Astrocyte (in vitro differentiated cells and primary cell): ENCODE data around the gene SH3GL2.

Experiments used
- EZH2 ChIP-seq: IDR thresholded peaks from 2 replicates; pipeline ENCODE4 v1.6.1; 2012; ENCODE audit warnings: mild to moderate bottlenecking, low read length, inconsistent platforms; ENCODE audit not compliant: insufficient read depth
- TF ChIP-seq, protein P1 (sequence below): IDR thresholded peaks from 2 replicates; pipeline ENCODE4 v1.5.1; 2011; ENCODE audit warnings: low read depth, mild to moderate bottlenecking, inconsistent platforms, low read length, moderate library complexity; ENCODE audit not compliant: insufficient read depth

- TF ChIP-seq, protein P1, sequence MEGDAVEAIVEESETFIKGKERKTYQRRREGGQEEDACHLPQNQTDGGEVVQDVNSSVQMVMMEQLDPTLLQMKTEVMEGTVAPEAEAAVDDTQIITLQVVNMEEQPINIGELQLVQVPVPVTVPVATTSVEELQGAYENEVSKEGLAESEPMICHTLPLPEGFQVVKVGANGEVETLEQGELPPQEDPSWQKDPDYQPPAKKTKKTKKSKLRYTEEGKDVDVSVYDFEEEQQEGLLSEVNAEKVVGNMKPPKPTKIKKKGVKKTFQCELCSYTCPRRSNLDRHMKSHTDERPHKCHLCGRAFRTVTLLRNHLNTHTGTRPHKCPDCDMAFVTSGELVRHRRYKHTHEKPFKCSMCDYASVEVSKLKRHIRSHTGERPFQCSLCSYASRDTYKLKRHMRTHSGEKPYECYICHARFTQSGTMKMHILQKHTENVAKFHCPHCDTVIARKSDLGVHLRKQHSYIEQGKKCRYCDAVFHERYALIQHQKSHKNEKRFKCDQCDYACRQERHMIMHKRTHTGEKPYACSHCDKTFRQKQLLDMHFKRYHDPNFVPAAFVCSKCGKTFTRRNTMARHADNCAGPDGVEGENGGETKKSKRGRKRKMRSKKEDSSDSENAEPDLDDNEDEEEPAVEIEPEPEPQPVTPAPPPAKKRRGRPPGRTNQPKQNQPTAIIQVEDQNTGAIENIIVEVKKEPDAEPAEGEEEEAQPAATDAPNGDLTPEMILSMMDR = no peak
- TF ChIP-seq EZH2 = no peak
These were observed 86.6 kb downstream of the SH3GL2 start for GRCh38 chr9:17665450-17665849.
